Lung microvascular endothelial cell (primary cell): ENCODE results near the gene HSP90B1. TPM values are rescaled to one million over a fixed set of nuclear protein-coding genes. Genes with fewer than 3 reads are reported as not detected.
A peak's percentile ranks its signal among the peaks of the same experiment; 100 is the strongest.

Experiments used
- DNase-seq, 2 donors: peaks; one replicate each; pipeline versions ENCODE4 v3.0.0 to v3.0.0-alpha.2; 2010; ENCODE audit warnings: low read depth in 2 of 2
- total RNA-seq: library from RNA; depleted of rRNA; stranded (reverse); fragments of >200 nt; gene quantifications from 2 replicates; pipeline ENCODE4 v1.2.1, GENCODE V29; 2014

HSP90B1 gene
- total RNA-seq, 1 donor from 2014 or later, result 1,246 TPM

- no peak for DNase-seq
These were observed 39.2 kb downstream of the HSP90B1 start for GRCh38 chr12:103969391-103969790.

GRCh38 chr12:103973909-103974308 lies 43.7 kb downstream of the HSP90B1 start:
- DNase-seq, result no peak

- no peak for DNase-seq
These were observed 45.2 kb downstream of the HSP90B1 start for GRCh38 chr12:103975368-103975767.

GRCh38 chr12:103978384-103978982 lies 48.3 kb downstream of the HSP90B1 start:
- no peak for DNase-seq

GRCh38 chr12:103986829-103987228 lies 56.6 kb downstream of the HSP90B1 start:
- DNase-seq, result no peak

- DNase-seq, result peak in 1 of 2 donors; percentile 30
These were observed 64.0 kb downstream of the HSP90B1 start for GRCh38 chr12:103994235-103994634.

- no peak for DNase-seq
These were observed 66.4 kb downstream of the HSP90B1 start for GRCh38 chr12:103996595-103996994.

GRCh38 chr12:103997286-103997900 lies 67.2 kb downstream of the HSP90B1 start:
- no peak for DNase-seq

Other genes with a start within 250 kb of the HSP90B1 start
- gene NT5DC3, start 89.2 kb upstream of the HSP90B1 start, total RNA-seq, result 3.5 and 9.5 TPM in 2 replicates
- gene TDG, start 35.5 kb downstream of the HSP90B1 start, total RNA-seq, result 19.6 and 30.6 TPM in 2 replicates
- 3.5 and 6.0 TPM in 2 replicates for gene GLT8D2, start 119.8 kb downstream of the HSP90B1 start, total RNA-seq
- gene HCFC2, start 134.1 kb downstream of the HSP90B1 start, total RNA-seq, result 12.2 and 25.0 TPM in 2 replicates
- gene NFYB, start 207.8 kb downstream of the HSP90B1 start, total RNA-seq, result 9.2 and 11.7 TPM in 2 replicates